Measurements from ENCODE around the gene LRRIQ4.

LRRIQ4 gene

DNA sequence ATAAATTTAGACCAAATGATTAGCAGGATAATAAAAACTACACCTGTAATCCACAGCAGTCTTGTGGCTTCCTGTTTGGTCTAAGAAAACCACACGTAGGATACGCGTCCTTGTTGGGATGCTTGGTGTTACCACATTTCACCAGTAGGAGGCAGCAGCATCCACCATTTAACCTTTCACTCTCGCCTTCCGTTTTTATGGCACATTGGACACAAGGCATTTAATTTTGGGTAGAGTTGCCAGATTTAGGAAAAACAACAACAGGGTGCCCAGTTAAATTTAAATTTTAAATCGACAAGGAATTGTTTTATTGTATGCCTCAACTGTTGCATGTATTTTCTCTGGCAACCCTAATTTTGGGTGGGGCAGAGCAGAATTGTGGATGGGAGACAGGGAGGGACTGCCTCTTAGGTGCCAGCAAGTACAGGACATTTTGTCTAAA lies 50.8 kb downstream of the LRRIQ4 start:
- DNase-seq, result peak; percentile 39

DNA sequence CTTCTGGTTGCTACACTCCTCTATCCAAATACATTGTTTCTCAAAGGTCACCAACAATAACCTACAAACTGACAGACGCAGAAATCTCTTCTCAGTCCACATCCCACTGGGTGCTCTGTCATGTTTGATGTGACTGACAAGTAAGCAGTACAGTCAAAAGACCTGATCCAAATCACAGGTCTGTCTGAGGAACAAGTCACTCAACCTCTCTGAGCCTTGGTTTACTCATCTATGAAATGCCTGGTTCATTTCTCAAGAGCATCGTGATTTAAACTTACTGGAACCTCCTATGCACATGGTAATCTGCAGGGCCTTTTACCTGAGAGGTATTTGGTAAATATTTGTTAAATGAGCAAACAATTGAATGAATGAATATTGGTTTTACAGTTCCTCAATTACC lies 51.6 kb downstream of the LRRIQ4 start:
- no peak for DNase-seq

DNA sequence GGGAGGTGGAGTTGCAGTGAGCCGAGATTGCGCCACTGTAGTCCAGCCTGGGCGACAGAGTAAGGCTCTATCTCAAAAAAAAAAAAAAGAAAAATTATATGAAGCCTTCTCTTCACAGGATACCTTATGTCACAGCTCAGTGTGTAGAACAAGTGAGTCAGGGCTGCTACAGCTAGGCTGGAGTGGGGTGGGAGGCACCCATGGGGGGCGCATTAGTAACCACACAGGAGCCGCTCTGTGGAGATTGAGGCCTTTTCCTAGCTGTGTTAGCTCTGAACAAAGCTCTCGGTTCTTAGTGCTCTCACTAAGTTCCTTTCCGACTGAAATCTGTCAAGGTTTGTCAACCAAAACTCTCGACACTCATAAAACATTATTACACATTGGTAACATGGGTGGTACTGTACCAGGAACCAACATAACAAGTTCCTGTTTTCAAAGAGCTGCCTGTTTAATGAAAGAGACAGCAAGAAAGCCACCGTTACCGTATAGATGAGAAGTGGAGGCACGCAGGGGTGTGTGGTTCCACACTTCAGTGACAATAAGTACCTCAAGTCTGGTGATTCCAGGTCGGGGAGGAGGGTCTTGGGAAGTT lies 52.6 kb downstream of the LRRIQ4 start:
- no peak for DNase-seq

DNA sequence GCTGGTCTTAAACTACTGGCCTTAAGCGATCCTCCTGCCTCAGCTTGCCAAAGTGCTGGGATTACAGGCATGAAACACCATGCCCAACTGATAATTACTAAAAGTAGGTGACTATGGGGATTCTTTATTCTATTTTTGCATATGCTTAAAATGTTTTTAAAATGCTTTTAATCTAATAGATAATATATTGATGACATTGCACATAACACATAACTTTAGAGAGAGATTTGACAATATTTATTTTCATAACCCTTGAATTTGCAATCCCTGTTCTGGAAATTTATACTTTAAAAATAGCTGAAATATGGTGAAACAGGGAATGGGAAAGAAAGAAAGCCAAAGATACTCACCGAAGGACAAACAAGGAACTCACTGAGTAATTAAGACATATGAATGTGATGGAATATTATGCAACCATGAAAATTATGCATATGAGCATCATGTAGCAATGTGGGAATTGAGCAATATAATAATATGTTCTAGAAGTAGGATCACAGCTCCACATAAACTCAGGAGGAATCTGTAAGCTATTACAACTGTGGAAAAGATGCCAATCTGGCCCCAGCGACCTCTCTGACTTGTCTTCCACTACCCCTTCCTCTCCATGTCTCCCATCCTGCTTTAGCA lies 55.0 kb downstream of the LRRIQ4 start:
- no peak for DNase-seq

DNA sequence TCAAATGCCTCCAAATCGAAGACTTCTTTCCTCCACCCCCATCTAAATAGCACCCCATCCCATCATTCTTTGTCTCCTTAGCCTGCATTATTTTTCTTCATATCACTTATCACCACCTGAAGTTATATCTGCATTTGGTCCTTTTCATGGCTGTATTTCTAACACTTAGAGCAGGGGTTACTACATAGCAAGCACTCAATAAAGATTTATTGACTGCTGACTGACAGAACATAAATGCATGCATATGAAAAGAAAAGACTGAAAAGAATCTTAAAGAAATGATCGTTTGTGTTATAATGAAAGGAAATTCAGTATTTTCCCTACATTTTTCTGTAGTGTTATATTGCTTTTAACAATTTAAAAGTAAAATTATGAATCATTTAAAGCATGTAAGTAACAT lies 55.7 kb downstream of the LRRIQ4 start:
- no peak for DNase-seq

DNA sequence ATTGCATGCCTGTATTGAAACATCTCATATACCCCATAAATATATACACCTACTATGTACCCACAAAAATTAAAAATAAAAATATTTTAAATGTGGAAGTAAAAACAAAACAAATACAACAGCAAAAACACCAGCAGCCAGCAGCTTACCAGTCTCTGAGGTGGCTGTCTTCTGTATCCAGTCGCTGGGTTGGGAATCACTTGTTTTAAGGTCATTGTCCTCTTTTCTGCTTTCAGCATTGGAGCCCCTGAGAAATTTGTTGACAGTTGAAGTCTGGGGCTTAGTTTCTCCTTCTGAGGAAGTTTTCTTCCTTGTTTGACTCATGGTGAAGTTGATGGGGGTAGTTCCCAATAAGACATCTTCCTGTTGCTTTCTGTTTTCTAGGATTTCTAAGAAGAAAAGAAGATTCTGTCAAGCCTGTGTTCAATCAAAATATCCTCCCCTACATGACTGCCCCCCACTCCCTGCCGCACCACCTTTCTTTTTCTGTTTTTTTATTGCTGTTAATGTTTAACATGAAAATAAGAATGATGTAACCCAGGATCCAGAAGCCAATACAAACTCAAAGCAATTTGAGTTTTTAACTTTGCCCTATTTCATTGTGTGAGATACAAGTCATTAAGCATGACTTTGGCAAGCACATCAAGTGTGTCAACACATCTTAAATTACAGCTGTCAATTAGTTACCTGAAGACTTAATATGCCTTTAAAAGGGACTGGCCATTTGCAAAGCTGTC lies 57.0 kb downstream of the LRRIQ4 start, which contains the start of gene LRRC31:
Gene LRRC31, minus strand, starts transcription at position 452 of the 737 bp plus-strand sequence. Its CDS starts 128 bp downstream, at position 324.
- no peak for DNase-seq

DNA sequence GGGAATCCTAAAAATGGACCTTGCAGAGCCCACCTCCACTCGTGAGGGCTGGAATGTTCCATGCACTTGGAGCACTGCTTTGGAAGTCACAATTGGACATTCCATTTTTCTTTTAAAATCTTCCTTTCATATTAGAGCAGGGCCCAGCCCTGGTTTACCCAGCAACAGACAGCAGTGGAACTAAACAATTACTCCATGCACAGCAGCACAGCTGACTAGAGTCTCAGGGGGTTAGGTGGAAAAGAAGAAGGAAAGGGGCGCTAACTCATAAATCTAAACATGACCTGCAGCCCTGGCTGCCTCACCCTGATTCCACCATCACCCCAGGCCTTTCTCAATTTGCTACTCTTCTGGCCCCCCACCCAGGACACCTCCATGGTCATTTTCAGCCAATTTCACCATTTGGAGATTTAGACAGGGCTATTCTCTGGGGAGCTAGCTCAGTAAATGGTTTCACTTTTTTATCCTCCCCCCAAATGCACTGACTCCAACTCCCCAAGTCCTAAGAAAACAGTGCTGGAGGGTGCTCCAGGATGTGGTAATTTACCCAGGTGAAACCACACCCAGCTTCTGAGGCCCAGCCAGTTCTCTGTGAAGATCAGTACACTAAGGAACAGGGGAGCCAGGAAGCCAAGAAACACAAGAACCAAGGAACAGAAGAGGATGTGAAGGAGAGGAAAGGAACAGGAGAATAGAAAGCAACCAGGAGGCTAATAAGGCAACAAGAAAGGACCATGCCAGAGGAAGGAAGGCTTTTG lies 58.6 kb downstream of the LRRIQ4 start:
- no peak for DNase-seq

DNA sequence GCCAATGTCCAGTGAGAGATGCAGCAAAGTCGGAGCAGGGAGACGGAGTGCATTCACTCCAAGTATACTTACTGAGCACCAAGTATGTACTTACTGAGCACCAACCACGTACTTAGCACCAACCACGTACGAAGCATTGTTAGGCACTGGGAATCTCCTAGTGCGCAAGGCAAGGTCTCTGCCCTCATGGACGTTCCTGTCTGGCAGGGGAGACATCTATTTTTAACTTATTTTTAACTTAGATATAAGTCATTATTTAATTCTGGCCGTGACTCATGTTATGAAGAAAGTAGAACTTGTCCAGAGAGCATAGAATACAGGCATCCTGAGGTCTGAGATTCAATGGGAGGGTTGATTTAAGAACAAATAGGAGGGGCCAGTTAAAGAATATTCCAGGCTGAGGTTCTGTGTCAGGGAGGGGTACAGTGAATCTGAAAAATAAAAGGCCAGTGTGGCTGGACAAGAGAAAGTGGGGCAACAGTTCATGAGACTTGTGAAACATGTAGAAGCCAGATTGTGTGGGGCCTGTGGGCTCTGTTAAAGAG lies 66.4 kb downstream of the LRRIQ4 start:
- DNase-seq, result no peak

DNA sequence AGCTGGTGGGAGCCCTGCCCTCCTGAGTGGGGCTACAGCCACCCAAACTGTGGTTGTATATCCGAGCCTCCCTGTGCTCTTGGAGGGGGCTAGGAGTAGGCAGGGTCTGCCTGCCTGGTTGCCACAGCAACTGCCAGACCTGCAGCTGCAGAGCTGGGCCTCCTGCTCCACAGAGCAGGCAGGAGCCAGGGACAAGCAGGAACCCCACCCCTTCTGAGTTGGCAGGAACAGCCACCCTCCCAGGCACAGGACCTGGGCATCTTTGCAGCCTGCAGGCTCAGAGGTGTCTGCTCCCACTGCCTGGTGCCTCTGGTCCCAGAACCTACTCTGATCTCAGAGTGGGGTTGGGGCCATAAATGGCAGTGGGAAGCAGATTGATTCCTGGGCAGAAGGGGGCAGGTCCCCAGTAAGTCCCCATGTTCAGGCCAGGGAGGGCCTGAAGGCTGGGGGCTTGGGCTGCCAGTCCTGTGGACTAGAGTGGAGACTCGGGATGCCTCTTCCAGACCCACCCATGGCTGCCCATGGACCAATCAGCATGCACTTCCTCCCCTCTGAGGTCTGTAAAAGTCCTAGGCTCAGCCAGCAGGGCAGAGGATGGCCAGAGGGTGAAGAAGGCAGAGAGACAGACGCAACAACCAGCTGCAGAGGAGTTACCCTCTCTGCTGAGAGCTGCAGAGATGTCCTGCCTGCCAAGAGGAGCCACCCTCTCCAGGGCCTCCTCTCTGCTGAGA lies 67.3 kb downstream of the LRRIQ4 start:
- DNase-seq, result no peak

DNA sequence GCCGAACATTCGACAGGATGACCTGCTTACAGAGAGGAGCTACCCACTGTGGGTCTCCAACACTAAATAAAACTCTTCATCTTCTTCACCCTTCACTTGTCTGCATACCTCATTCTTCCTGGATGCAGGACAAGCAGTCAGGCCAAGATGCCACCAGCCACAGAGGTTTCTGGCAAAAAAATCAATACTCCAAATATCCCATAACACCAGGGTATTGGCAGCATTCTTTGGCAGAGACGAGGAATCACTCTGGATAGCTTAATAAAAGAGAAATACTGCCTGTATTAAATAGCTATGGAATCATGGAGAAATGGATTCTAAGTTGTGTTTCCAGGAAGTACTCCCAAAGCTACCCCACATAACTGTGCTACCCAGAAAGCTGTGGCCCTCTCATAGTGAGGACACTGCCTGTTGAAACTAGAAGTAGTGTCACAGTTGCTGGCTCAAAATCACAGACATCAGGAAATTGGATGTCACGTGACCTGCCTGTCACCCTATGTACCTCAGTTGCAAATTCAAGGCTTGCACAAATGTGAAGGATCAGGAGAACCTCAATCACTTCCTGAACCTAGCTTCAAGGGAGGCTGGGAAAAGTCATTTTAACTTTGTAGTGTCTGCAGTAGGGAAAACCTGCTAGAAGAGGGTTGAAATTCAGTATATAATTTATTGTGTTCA lies 68.0 kb downstream of the LRRIQ4 start:
- DNase-seq, result no peak

DNA sequence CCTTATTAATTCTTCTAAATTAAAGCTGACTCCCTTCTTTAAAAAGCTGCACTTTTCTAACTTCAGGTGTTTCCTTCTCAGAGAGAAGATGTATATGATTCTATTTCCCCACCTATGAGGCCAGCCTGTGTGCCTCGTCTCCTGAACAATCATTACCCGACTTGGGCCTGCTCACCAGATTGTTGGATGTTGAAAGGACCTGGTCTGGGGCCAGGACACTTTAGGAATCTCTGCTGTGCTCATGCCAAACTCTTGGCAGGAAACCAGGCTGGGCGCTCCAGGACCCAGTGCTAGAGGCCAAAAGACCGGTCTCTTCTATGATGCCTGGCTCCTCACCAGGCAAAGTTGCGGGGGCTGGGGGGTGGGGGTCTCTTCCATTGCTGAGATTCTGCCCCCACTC lies 74.0 kb downstream of the LRRIQ4 start:
- no peak for DNase-seq

Data from SHP77 treated with DMSO at 0.1 percent for 48 hours (cell line).